ENCODE results near the gene NKAIN2.

NKAIN2 gene

DNA sequence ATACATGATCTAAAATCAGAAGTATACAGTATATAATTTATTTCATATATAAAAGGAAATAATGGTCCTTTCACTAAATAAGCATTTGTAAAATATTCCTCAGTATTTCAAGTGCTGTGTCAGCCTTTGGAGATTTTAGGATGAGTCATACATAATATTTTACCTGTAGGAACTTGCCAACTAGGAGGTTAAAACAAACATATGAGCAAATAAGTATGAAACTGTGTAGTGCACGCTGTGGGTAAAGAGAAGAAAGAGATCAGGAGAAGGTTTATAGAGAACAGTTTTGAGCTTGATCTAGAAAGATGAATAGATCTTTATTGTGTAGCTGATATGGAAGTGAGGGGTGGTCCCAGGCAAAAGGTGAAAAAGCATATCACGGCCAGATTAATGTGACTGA is 988.7 kb downstream of the NKAIN2 start:
- Histone ChIP-seq H2AFZ (ENCODE audit: low read length) (no peak overlapping the region), H2BK15ac (ENCODE audit: low read length) (no peak overlapping the region), H2BK120ac (ENCODE audit: low read depth, low read length) (no peak overlapping the region), H3K79me1 (ENCODE audit: low read depth, low read length) (no peaks in the 10 kb centered on the region), H3K36me3 (replicated peaks in 1 of 2; ENCODE audit: control insufficient read depth in 2 of 2, insufficient read depth in 2 of 2, low read length in 2 of 2) (no peaks in the 10 kb centered on the region), H3K4me3 (ENCODE audit: low read length in 2 of 2) (no peak overlapping the region), H3K4me2 (ENCODE audit: insufficient read depth, low read length, poor library complexity, severe bottlenecking) (no peak overlapping the region), H3K23ac (ENCODE audit: low read depth, low read length, poor library complexity) (no peak overlapping the region), H3K27ac (replicated peaks; ENCODE audit: low read length) (no peak overlapping the region), H3K4ac (ENCODE audit: low read length) (no peak overlapping the region), H2AK5ac (ENCODE audit: low read depth, low read length) (no peak overlapping the region), H3K18ac (ENCODE audit: low read length) (no peak overlapping the region), H2BK5ac (ENCODE audit: low read length) (no peak overlapping the region), H3K27me3 (ENCODE audit: control insufficient read depth in 3 of 3, insufficient read depth in 3 of 3, low read depth in 1 of 3, low read length in 3 of 3) (no peaks in the 10 kb centered on the region), H2BK12ac (ENCODE audit: low read length) (no peak overlapping the region), H3K4me1 (ENCODE audit: control insufficient read depth in 2 of 2, insufficient read depth in 1 of 2, low read depth in 1 of 2, low read length in 2 of 2) (peaks cover 5 to 8% of the 10 kb centered on the region in 2 donors), H3K9ac (ENCODE audit: low read depth, low read length, poor library complexity) (no peak overlapping the region), H4K91ac (ENCODE audit: low read depth, low read length, poor library complexity) (no peak overlapping the region), H3K14ac (ENCODE audit: low read length) (no peak overlapping the region), H3K9me3 (replicated peaks in 1 of 2; ENCODE audit: control insufficient read depth in 2 of 2, insufficient read depth in 1 of 2, low read depth in 1 of 2, low read length in 2 of 2) (peaks cover 0 to 7% of the 10 kb centered on the region in 2 donors), H4K8ac (ENCODE audit: low read depth, low read length) (no peak overlapping the region)
- no CpG with 5 or more reads among the region's 2 CpGs for WGBS, 2 donors (ENCODE audit: extremely low coverage in 2 of 2, insufficient read length in 2 of 2, insufficient replicate concordance in 1 of 2)
- DNase-seq (ENCODE audit: low spot score) = no peak

- Histone ChIP-seq H2BK120ac (ENCODE audit: low read depth, low read length) (no peak overlapping the region), H3K27ac (replicated peaks; ENCODE audit: low read length) (no peak overlapping the region), H2AK5ac (ENCODE audit: low read depth, low read length) (no peak overlapping the region), H3K79me1 (ENCODE audit: low read depth, low read length) (no peaks in the 10 kb centered on the region), H3K4me3 (ENCODE audit: low read length in 2 of 2) (no peak overlapping the region), H3K9me3 (replicated peaks in 1 of 2; ENCODE audit: control insufficient read depth in 2 of 2, insufficient read depth in 1 of 2, low read depth in 1 of 2, low read length in 2 of 2) (peaks cover 0 to 4% of the 10 kb centered on the region in 2 donors), H2BK5ac (ENCODE audit: low read length) (no peak overlapping the region), H3K4ac (ENCODE audit: low read length) (no peak overlapping the region), H3K4me1 (ENCODE audit: control insufficient read depth in 2 of 2, insufficient read depth in 1 of 2, low read depth in 1 of 2, low read length in 2 of 2) (peaks cover 5 to 8% of the 10 kb centered on the region in 2 donors), H3K23ac (ENCODE audit: low read depth, low read length, poor library complexity) (no peak overlapping the region), H3K18ac (ENCODE audit: low read length) (no peak overlapping the region), H3K27me3 (ENCODE audit: control insufficient read depth in 3 of 3, insufficient read depth in 3 of 3, low read depth in 1 of 3, low read length in 3 of 3) (no peaks in the 10 kb centered on the region), H3K4me2 (ENCODE audit: insufficient read depth, low read length, poor library complexity, severe bottlenecking) (no peak overlapping the region), H4K8ac (ENCODE audit: low read depth, low read length) (no peak overlapping the region), H4K91ac (ENCODE audit: low read depth, low read length, poor library complexity) (no peak overlapping the region), H2AFZ (ENCODE audit: low read length) (no peak overlapping the region), H3K14ac (ENCODE audit: low read length) (no peak overlapping the region), H2BK12ac (ENCODE audit: low read length) (no peak overlapping the region), H3K36me3 (replicated peaks in 1 of 2; ENCODE audit: control insufficient read depth in 2 of 2, insufficient read depth in 2 of 2, low read length in 2 of 2) (no peaks in the 10 kb centered on the region), H3K9ac (ENCODE audit: low read depth, low read length, poor library complexity) (no peak overlapping the region), H2BK15ac (ENCODE audit: low read length) (no peak overlapping the region)
- no peak for DNase-seq (ENCODE audit: low spot score)
These were observed 989.7 kb downstream of the NKAIN2 start for GRCh38 chr6:124793398-124793797.

- Histone ChIP-seq H3K27ac (replicated peaks; ENCODE audit: low read length) (no peak overlapping the region), H2AK5ac (ENCODE audit: low read depth, low read length) (no peak overlapping the region), H3K4ac (ENCODE audit: low read length) (no peak overlapping the region), H3K36me3 (replicated peaks in 1 of 2; ENCODE audit: control insufficient read depth in 2 of 2, insufficient read depth in 2 of 2, low read length in 2 of 2) (no peaks in the 10 kb centered on the region), H3K79me1 (ENCODE audit: low read depth, low read length) (no peaks in the 10 kb centered on the region), H3K18ac (ENCODE audit: low read length) (no peak overlapping the region), H3K4me3 (ENCODE audit: low read length in 2 of 2) (no peak overlapping the region), H3K9me3 (replicated peaks in 1 of 2; ENCODE audit: control insufficient read depth in 2 of 2, insufficient read depth in 1 of 2, low read depth in 1 of 2, low read length in 2 of 2) (no peaks in the 10 kb centered on the region), H3K4me2 (ENCODE audit: insufficient read depth, low read length, poor library complexity, severe bottlenecking) (no peak overlapping the region), H2BK120ac (ENCODE audit: low read depth, low read length) (no peak overlapping the region), H3K14ac (ENCODE audit: low read length) (no peak overlapping the region), H2BK5ac (ENCODE audit: low read length) (no peak overlapping the region), H2AFZ (ENCODE audit: low read length) (peak overlapping the region; percentile 44), H3K4me1 (ENCODE audit: control insufficient read depth in 2 of 2, insufficient read depth in 1 of 2, low read depth in 1 of 2, low read length in 2 of 2) (peaks cover 8 to 10% of the 10 kb centered on the region in 2 donors), H3K23ac (ENCODE audit: low read depth, low read length, poor library complexity) (no peak overlapping the region), H4K8ac (ENCODE audit: low read depth, low read length) (no peak overlapping the region), H2BK12ac (ENCODE audit: low read length) (no peak overlapping the region), H3K9ac (ENCODE audit: low read depth, low read length, poor library complexity) (no peak overlapping the region), H3K27me3 (ENCODE audit: control insufficient read depth in 3 of 3, insufficient read depth in 3 of 3, low read depth in 1 of 3, low read length in 3 of 3) (no peaks in the 10 kb centered on the region), H2BK15ac (ENCODE audit: low read length) (no peak overlapping the region), H4K91ac (ENCODE audit: low read depth, low read length, poor library complexity) (no peak overlapping the region)
- WGBS, 2 donors (ENCODE audit: extremely low coverage in 2 of 2, insufficient read length in 2 of 2, insufficient replicate concordance in 1 of 2) = no CpG with 5 or more reads among the region's 4 CpGs
- peak; percentile 42 for DNase-seq (ENCODE audit: low spot score)
These were observed 992.2 kb downstream of the NKAIN2 start for GRCh38 chr6:124795643-124796463.

GRCh38 chr6:124796464-124796970 is 992.9 kb downstream of the NKAIN2 start:
- H2AFZ ChIP-seq (ENCODE audit: low read length) = peak overlapping the region; percentile 44
- H3K4me3 ChIP-seq (ENCODE audit: low read length in 2 of 2) = no peak overlapping the region
- no peaks in the 10 kb centered on the region for H3K36me3 ChIP-seq (replicated peaks in 1 of 2; ENCODE audit: control insufficient read depth in 2 of 2, insufficient read depth in 2 of 2, low read length in 2 of 2)
- WGBS, 2 donors (ENCODE audit: extremely low coverage in 2 of 2, insufficient read length in 2 of 2, insufficient replicate concordance in 1 of 2) = no CpG with 5 or more reads among the region's 4 CpGs
- no peaks in the 10 kb centered on the region for H3K9me3 ChIP-seq (replicated peaks in 1 of 2; ENCODE audit: control insufficient read depth in 2 of 2, insufficient read depth in 1 of 2, low read depth in 1 of 2, low read length in 2 of 2)
- no peak overlapping the region for H3K4ac ChIP-seq (ENCODE audit: low read length)
- no peak for DNase-seq (ENCODE audit: low spot score)
- H3K9ac ChIP-seq (ENCODE audit: low read depth, low read length, poor library complexity) = no peak overlapping the region
- H3K79me1 ChIP-seq (ENCODE audit: low read depth, low read length) = no peaks in the 10 kb centered on the region
- no peak overlapping the region for H4K8ac ChIP-seq (ENCODE audit: low read depth, low read length)
- no peaks in the 10 kb centered on the region for H3K27me3 ChIP-seq (ENCODE audit: control insufficient read depth in 3 of 3, insufficient read depth in 3 of 3, low read depth in 1 of 3, low read length in 3 of 3)
- no peak overlapping the region for H2BK5ac ChIP-seq (ENCODE audit: low read length)
- H4K91ac ChIP-seq (ENCODE audit: low read depth, low read length, poor library complexity) = no peak overlapping the region
- peak overlapping the region; percentile 32 for H3K18ac ChIP-seq (ENCODE audit: low read length)
- H3K4me2 ChIP-seq (ENCODE audit: insufficient read depth, low read length, poor library complexity, severe bottlenecking) = no peak overlapping the region
- H3K14ac ChIP-seq (ENCODE audit: low read length) = no peak overlapping the region
- no peak overlapping the region for H3K27ac ChIP-seq (replicated peaks; ENCODE audit: low read length)
- H3K4me1 ChIP-seq (ENCODE audit: control insufficient read depth in 2 of 2, insufficient read depth in 1 of 2, low read depth in 1 of 2, low read length in 2 of 2) = peaks cover 8 to 10% of the 10 kb centered on the region in 2 donors
- no peak overlapping the region for H3K23ac ChIP-seq (ENCODE audit: low read depth, low read length, poor library complexity)
- no peak overlapping the region for H2BK12ac ChIP-seq (ENCODE audit: low read length)
- H2BK15ac ChIP-seq (ENCODE audit: low read length) = no peak overlapping the region
- no peak overlapping the region for H2AK5ac ChIP-seq (ENCODE audit: low read depth, low read length)
- no peak overlapping the region for H2BK120ac ChIP-seq (ENCODE audit: low read depth, low read length)
